Measurements from ENCODE around the gene MMP20.

Gene MMP20

GRCh38 chr11:102662607-102663006 is 37.5 kb upstream of the MMP20 start:
- Histone ChIP-seq H2BK15ac (ENCODE audit: low read depth, poor library complexity, severe bottlenecking) (no peak overlapping the region), H3K18ac (ENCODE audit: low read depth in 1 of 2, low read length in 2 of 2) (no peak overlapping the region), H3K27ac (ENCODE audit: low read length, poor library complexity, severe bottlenecking) (no peak overlapping the region), H3K79me1 (replicated peaks; ENCODE audit: low read length, poor library complexity, severe bottlenecking) (no peaks in the 10 kb centered on the region), H3K27me3 (ENCODE audit: control insufficient read depth in 1 of 2, insufficient read depth in 1 of 2, low read length in 2 of 2) (peaks cover 0 to 7% of the 10 kb centered on the region in 2 experiments), H3K4ac (ENCODE audit: low read depth in 1 of 2, low read length in 2 of 2) (no peak overlapping the region), H3K14ac (ENCODE audit: low read length in 2 of 2) (no peak overlapping the region), H3K4me3 (ENCODE audit: insufficient read depth in 1 of 2, low read depth in 1 of 2, low read length in 2 of 2) (no peak overlapping the region), H2BK120ac (ENCODE audit: low read depth, low read length) (no peak overlapping the region), H2AK5ac (ENCODE audit: low read length, severe bottlenecking) (no peak overlapping the region), H3K4me1 (ENCODE audit: control insufficient read depth, insufficient read depth, low read depth, low read length) (no peaks in the 10 kb centered on the region), H2AFZ (ENCODE audit: low read depth, low read length) (no peak overlapping the region), H3K23ac (ENCODE audit: low read length in 2 of 2) (no peak overlapping the region), H3K9me3 (ENCODE audit: control insufficient read depth, low read length) (no peaks in the 10 kb centered on the region), H3K4me2 (ENCODE audit: low read length, poor library complexity, severe bottlenecking) (no peak overlapping the region), H3K36me3 (ENCODE audit: control insufficient read depth in 1 of 2, insufficient read depth in 2 of 2, low read depth in 1 of 2, low read length in 2 of 2) (no peaks in the 10 kb centered on the region), H3K9ac (ENCODE audit: low read length) (no peak overlapping the region), H4K91ac (ENCODE audit: low read length) (no peak overlapping the region), H4K8ac (ENCODE audit: low read length) (no peak overlapping the region), H2BK12ac (ENCODE audit: low read length in 2 of 2) (no peak overlapping the region), H2BK5ac (ENCODE audit: low read depth, low read length, poor library complexity, severe bottlenecking) (no peak overlapping the region)
- DNase-seq, result no peak

DNA sequence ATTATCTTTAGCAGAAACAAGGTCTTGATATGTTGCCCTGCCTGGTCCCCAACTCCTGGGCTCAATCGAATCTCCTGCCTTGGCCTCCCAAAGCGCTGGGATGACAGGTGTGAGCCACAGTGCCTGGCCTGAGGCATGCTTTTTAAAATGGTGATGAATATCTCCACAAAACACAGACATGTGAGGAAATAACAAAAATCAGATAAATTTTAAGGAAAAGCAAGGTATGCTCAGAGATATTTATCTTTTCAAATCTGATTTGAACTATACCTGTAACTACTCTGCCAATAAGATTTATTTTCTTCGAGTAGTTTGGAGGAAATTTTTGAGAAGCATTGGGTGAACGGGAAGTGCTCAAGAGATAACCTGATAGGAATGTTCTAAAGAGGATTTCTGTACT is 35.9 kb upstream of the MMP20 start:
- DNase-seq, result no peak
- H2BK120ac ChIP-seq (ENCODE audit: low read depth, low read length), result no peak overlapping the region
- H2AK5ac ChIP-seq (ENCODE audit: low read length, severe bottlenecking), result no peak overlapping the region
- H3K36me3 ChIP-seq (ENCODE audit: control insufficient read depth in 1 of 2, insufficient read depth in 2 of 2, low read depth in 1 of 2, low read length in 2 of 2), result no peaks in the 10 kb centered on the region
- H2BK5ac ChIP-seq (ENCODE audit: low read depth, low read length, poor library complexity, severe bottlenecking), result no peak overlapping the region
- no peaks in the 10 kb centered on the region for H3K9me3 ChIP-seq (ENCODE audit: control insufficient read depth, low read length)
- no peak overlapping the region for H2BK12ac ChIP-seq (ENCODE audit: low read length in 2 of 2)
- H4K8ac ChIP-seq (ENCODE audit: low read length), result no peak overlapping the region
- no peak overlapping the region for H3K9ac ChIP-seq (ENCODE audit: low read length)
- H2BK15ac ChIP-seq (ENCODE audit: low read depth, poor library complexity, severe bottlenecking), result no peak overlapping the region
- H3K23ac ChIP-seq (ENCODE audit: low read length in 2 of 2), result no peak overlapping the region
- 95% methylated on average over 4 of the region's 4 CpGs for WGBS
- no peaks in the 10 kb centered on the region for H3K4me1 ChIP-seq (ENCODE audit: control insufficient read depth, insufficient read depth, low read depth, low read length)
- H3K18ac ChIP-seq (ENCODE audit: low read depth in 1 of 2, low read length in 2 of 2), result no peak overlapping the region
- H3K4me2 ChIP-seq (ENCODE audit: low read length, poor library complexity, severe bottlenecking), result no peak overlapping the region
- H3K79me1 ChIP-seq (replicated peaks; ENCODE audit: low read length, poor library complexity, severe bottlenecking), result no peaks in the 10 kb centered on the region
- H3K4ac ChIP-seq (ENCODE audit: low read depth in 1 of 2, low read length in 2 of 2), result no peak overlapping the region
- no peak overlapping the region for H3K4me3 ChIP-seq (ENCODE audit: insufficient read depth in 1 of 2, low read depth in 1 of 2, low read length in 2 of 2)
- no peak overlapping the region for H3K14ac ChIP-seq (ENCODE audit: low read length in 2 of 2)
- H3K27me3 ChIP-seq (ENCODE audit: control insufficient read depth in 1 of 2, insufficient read depth in 1 of 2, low read length in 2 of 2), result peaks cover 0 to 13% of the 10 kb centered on the region in 2 experiments
- no peak overlapping the region for H3K27ac ChIP-seq (ENCODE audit: low read length, poor library complexity, severe bottlenecking)
- H4K91ac ChIP-seq (ENCODE audit: low read length), result no peak overlapping the region
- H2AFZ ChIP-seq (ENCODE audit: low read depth, low read length), result no peak overlapping the region

DNA sequence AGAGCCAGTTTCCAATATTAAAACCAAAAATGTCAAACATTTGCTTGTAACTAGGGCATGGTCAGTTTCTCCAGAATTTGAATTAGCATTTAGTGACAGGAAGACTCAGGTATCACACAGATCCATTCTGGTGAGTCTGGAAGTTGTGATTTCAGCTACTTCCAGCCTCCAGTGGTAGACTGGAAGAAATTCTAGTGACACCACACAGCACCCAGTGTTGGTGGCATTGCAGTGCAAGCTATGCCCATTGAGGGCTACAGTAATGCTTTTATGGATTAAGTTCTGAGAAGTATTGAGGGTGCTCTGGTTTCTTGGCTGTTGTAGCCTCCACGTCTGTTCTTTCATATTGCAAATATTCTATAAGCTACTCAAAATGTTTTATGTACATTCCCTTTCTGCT is 31.4 kb upstream of the MMP20 start:
- Histone ChIP-seq H3K9ac (ENCODE audit: low read length) (no peak overlapping the region), H3K4ac (ENCODE audit: low read depth in 1 of 2, low read length in 2 of 2) (no peak overlapping the region), H3K4me1 (ENCODE audit: control insufficient read depth, insufficient read depth, low read depth, low read length) (no peaks in the 10 kb centered on the region), H3K4me2 (ENCODE audit: low read length, poor library complexity, severe bottlenecking) (no peak overlapping the region), H3K27ac (ENCODE audit: low read length, poor library complexity, severe bottlenecking) (no peak overlapping the region), H3K14ac (ENCODE audit: low read length in 2 of 2) (no peak overlapping the region), H3K79me1 (replicated peaks; ENCODE audit: low read length, poor library complexity, severe bottlenecking) (no peaks in the 10 kb centered on the region), H3K36me3 (ENCODE audit: control insufficient read depth in 1 of 2, insufficient read depth in 2 of 2, low read depth in 1 of 2, low read length in 2 of 2) (no peaks in the 10 kb centered on the region), H4K8ac (ENCODE audit: low read length) (no peak overlapping the region), H3K9me3 (ENCODE audit: control insufficient read depth, low read length) (peaks cover 5% of the 10 kb centered on the region), H2BK5ac (ENCODE audit: low read depth, low read length, poor library complexity, severe bottlenecking) (no peak overlapping the region), H4K91ac (ENCODE audit: low read length) (no peak overlapping the region), H2AK5ac (ENCODE audit: low read length, severe bottlenecking) (no peak overlapping the region), H3K27me3 (ENCODE audit: control insufficient read depth in 1 of 2, insufficient read depth in 1 of 2, low read length in 2 of 2) (peaks cover 0 to 13% of the 10 kb centered on the region in 2 experiments), H3K23ac (ENCODE audit: low read length in 2 of 2) (no peak overlapping the region), H2BK120ac (ENCODE audit: low read depth, low read length) (no peak overlapping the region), H2BK12ac (ENCODE audit: low read length in 2 of 2) (no peak overlapping the region), H2BK15ac (ENCODE audit: low read depth, poor library complexity, severe bottlenecking) (no peak overlapping the region), H3K18ac (ENCODE audit: low read depth in 1 of 2, low read length in 2 of 2) (no peak overlapping the region), H2AFZ (ENCODE audit: low read depth, low read length) (no peak overlapping the region), H3K4me3 (ENCODE audit: insufficient read depth in 1 of 2, low read depth in 1 of 2, low read length in 2 of 2) (no peak overlapping the region)
- WGBS, result no CpG with 5 or more reads among the region's 1 CpG
- DNase-seq, result no peak

GRCh38 chr11:102655547-102655946 is 30.4 kb upstream of the MMP20 start:
- Histone ChIP-seq H3K4me2 (ENCODE audit: low read length, poor library complexity, severe bottlenecking) (no peak overlapping the region), H2AK5ac (ENCODE audit: low read length, severe bottlenecking) (no peak overlapping the region), H3K9ac (ENCODE audit: low read length) (no peak overlapping the region), H3K36me3 (ENCODE audit: control insufficient read depth in 1 of 2, insufficient read depth in 2 of 2, low read depth in 1 of 2, low read length in 2 of 2) (no peaks in the 10 kb centered on the region), H3K18ac (ENCODE audit: low read depth in 1 of 2, low read length in 2 of 2) (no peak overlapping the region), H3K14ac (ENCODE audit: low read length in 2 of 2) (no peak overlapping the region), H2AFZ (ENCODE audit: low read depth, low read length) (no peak overlapping the region), H2BK5ac (ENCODE audit: low read depth, low read length, poor library complexity, severe bottlenecking) (no peak overlapping the region), H3K4me3 (ENCODE audit: insufficient read depth in 1 of 2, low read depth in 1 of 2, low read length in 2 of 2) (no peak overlapping the region), H3K27ac (ENCODE audit: low read length, poor library complexity, severe bottlenecking) (no peak overlapping the region), H3K23ac (ENCODE audit: low read length in 2 of 2) (no peak overlapping the region), H3K9me3 (ENCODE audit: control insufficient read depth, low read length) (peaks cover 5% of the 10 kb centered on the region), H4K8ac (ENCODE audit: low read length) (no peak overlapping the region), H2BK15ac (ENCODE audit: low read depth, poor library complexity, severe bottlenecking) (no peak overlapping the region), H4K91ac (ENCODE audit: low read length) (no peak overlapping the region), H3K79me1 (replicated peaks; ENCODE audit: low read length, poor library complexity, severe bottlenecking) (no peaks in the 10 kb centered on the region), H3K27me3 (ENCODE audit: control insufficient read depth in 1 of 2, insufficient read depth in 1 of 2, low read length in 2 of 2) (peaks cover 0 to 13% of the 10 kb centered on the region in 2 experiments), H3K4me1 (ENCODE audit: control insufficient read depth, insufficient read depth, low read depth, low read length) (no peaks in the 10 kb centered on the region), H3K4ac (ENCODE audit: low read depth in 1 of 2, low read length in 2 of 2) (no peak overlapping the region), H2BK12ac (ENCODE audit: low read length in 2 of 2) (no peak overlapping the region), H2BK120ac (ENCODE audit: low read depth, low read length) (no peak overlapping the region)
- 75% methylated on average over 2 of the region's 2 CpGs for WGBS
- no peak for DNase-seq

Data from mesenchymal stem cell (in vitro differentiated cells and primary cell).